DLD1 (cell line): ENCODE data around the gene STAT5A.

Source experiments
- in situ Hi-C: cut with HindIII; loops from 2 replicates; pipeline ENCODE4 v1.10.0; 2017; ENCODE audit warnings: low sequenced_read_pairs

The STAT5A gene

DNA sequence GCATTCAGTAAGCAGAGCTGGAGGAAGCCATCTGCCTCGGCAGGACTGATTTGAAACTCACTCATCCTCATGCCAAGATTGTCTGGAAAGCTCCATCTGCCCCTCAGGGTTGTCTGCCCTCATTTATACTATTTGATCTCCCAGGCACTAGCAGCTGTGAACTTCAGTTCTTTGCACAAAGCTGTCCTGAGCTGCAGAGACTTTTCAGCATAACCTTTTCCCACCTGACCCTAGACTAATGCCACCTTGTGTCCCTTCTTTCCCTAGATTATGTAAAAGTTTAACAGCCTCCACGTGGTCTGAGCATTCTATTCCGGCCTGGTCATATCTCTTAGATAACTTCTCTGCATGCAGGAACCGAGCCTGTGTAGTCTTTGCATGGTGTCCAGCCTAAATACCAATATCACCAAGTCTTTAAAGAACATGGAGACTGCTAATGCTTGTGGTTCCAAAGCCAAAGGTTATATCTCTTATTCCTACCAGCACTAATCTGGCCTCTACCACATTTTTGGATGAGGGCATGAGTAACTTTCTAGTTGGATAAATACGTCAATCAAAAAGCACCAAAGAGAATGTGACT lies 29.1 kb downstream of the STAT5A start:
- in situ Hi-C loops = loop anchor here (25.0 kb wide), 1 partner anchor 195 kb away; no protein-coding TSS in a partner anchor

DNA sequence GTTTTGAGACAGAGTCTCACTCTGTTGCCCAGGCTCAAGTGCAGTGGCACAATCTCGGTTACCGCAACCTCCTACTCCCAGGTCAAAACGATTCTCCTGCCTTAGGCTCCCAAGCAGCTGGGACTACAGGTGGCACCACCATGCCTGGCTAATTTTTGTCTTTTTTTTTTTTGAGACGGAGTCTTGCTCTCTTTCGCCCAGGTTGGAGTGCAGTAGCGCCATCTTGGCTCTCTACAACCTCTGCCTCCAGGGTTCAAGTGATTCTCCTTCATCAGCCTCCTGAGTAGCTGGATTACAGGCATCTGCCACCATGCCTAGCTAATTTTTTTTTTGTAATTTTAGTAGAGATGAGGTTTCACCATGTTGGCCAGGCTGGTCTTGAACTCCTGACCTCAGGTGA lies 29.7 kb downstream of the STAT5A start:
- in situ Hi-C loops = loop anchor here (25.0 kb wide), 1 partner anchor 194 kb away; no protein-coding TSS in a partner anchor

DNA sequence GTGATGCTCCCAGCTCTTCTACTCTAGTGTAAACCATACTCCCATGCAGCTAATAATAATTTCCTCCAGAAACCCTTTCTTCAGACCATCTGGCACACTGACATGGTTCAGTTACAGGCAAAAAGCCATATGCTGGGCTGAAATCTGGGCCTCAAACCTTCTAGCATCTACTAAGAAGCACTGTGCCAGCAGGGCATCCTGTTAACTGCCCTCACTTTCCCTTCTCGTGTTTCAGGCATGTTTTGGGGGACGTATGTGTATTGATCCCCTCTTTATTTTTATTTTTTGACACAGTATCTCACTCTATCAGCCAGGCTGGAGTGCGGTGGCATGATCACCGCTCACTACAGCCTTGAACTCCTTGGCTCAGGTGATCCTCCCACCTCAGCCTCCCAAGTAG lies 33.3 kb downstream of the STAT5A start:
- in situ Hi-C loops = loop anchor here (25.0 kb wide), 1 partner anchor 191 kb away; no protein-coding TSS in a partner anchor

DNA sequence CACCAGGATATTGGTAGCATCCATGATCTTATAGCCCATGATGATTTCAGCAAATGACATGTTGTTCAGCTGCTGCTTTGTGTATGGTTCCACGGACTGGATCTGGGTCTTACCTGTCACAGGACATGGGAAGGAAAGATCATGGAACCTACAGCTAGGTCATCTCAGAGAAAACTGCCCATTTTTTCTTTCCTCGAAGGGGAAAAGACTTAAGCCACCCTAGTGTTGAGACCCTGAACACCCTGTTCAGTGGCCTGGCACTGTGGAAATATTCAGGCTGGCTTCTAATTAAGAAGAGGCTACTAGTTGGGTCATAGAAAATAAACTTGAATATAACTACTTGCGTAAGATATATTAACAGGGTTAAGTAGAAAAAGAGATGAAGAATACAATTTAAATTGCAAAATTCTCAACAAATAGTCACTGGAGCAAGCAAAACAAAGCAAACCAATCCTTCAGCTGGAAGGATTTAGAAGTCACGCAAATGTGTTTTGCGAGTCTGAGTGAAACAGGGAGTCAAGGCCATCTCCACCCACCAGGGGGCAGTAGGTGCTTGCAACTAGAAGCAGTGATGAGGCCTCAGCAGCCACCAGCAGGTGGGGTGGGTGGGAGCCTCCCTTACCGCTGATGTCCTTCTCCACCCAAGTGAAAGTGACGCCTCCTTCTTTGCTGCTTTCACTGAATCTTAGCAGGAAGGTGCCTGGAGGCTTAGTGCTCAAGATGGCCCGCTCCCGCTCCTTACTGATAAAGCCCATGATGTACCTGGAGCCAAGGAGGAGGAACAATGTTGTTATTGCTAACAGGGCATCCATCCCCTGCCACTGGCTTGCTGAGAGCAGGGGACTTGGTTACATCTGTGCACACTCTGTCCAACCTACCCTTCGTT lies 34.3 kb downstream of the STAT5A start:
- in situ Hi-C loops = loop anchor here (25.0 kb wide), 1 partner anchor 190 kb away; no protein-coding TSS in a partner anchor

DNA sequence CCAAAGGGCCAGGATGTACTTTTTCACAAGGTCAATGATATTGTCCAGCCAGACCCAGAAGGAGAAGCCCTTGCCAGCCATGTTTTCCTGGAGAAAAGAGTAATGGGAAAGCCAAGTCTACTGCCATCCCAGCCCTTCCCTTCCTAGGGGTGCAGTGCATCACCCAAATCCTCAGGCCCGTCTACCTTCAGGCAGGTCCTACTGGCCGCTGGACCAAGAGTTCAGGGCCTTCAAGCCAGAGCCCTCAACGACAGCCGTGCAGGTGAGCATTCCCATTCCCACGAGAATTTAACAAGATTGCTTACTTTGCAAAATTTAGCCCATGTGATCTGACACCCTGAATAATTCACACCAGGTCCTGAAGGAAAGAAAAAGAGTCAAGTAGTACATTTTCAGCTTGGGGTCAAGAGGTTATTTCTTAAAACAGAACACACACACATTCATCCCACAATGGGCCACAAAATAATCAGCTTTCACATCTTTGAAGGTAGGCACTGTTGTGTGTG lies 35.0 kb downstream of the STAT5A start:
- in situ Hi-C loops = loop anchor here (25.0 kb wide), 1 partner anchor 189 kb away; no protein-coding TSS in a partner anchor

- in situ Hi-C loops = no loop called here
Observed at GRCh38 chr17:42325026-42325425, 36.7 kb downstream of the STAT5A start.

- in situ Hi-C loops = no loop called here
Observed at GRCh38 chr17:42329025-42329976, 41.0 kb downstream of the STAT5A start.

- in situ Hi-C loops = no loop called here
Observed at GRCh38 chr17:42333053-42333452, 44.8 kb downstream of the STAT5A start.

DNA sequence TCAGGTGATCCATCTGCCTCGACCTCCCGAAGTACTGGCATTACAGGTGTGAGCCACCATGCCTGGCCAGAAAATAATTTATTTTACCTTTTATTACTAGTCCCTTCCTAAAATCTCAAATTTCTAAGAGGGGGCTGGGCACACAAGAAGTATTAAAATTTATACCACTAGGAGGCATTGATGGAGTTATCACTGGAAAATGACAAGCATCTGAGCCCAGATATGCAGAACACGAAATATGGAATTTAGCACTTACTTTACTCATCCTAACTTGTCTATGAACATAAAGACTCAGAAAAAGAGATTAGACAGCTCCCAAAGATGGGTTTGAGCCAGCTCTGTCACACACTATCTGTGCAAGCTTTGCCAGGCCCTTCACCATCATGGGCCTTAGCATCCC lies 46.4 kb downstream of the STAT5A start:
- in situ Hi-C loops = no loop called here

DNA sequence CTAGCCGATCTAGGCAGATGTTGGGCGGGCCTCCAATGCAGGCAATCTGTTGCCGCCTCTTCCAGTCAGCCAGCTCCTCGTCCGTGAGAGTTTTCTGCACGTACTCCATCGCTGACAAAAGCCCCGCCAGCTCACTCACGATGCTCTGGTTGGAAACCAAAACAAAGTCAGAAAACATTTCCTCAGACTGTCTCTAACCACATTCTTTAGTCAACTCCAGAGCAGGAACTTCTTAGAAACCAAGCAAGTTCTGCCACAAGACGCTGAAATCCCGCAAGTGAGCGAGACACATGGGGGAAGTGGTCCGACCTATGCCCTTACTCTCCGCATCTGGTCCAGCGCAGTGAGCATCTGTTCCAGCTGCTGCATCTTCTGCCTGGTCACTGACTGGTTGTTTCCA lies 49.1 kb downstream of the STAT5A start:
- in situ Hi-C loops = no loop called here

- in situ Hi-C loops = no loop called here
Observed at GRCh38 chr17:42338427-42338985, 50.2 kb downstream of the STAT5A start.

GRCh38 chr17:42339221-42339620 lies 50.9 kb downstream of the STAT5A start:
- in situ Hi-C loops = no loop called here

GRCh38 chr17:42340691-42341127 lies 52.4 kb downstream of the STAT5A start:
- in situ Hi-C loops = no loop called here

DNA sequence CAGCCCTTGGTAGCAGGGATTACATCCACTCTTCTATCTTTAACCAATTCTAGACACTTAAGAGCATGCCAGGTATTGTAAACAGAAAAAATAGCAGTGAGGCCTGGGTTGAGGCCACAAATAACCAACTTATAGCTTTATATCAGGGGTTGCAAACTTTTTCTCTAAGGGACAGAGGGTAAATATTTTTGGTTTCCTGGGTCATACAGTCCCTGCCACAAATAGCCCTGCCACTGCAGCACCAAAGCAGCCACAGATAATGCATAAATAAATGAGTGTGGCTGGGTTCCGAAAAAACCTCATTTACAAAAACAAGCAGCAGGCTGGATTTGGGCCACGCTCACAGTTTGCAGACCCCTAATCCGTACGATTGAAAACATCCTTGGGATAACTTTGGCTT lies 53.3 kb downstream of the STAT5A start:
- in situ Hi-C loops = no loop called here

GRCh38 chr17:42342242-42343008 lies 54.1 kb downstream of the STAT5A start:
- in situ Hi-C loops = no loop called here

DNA sequence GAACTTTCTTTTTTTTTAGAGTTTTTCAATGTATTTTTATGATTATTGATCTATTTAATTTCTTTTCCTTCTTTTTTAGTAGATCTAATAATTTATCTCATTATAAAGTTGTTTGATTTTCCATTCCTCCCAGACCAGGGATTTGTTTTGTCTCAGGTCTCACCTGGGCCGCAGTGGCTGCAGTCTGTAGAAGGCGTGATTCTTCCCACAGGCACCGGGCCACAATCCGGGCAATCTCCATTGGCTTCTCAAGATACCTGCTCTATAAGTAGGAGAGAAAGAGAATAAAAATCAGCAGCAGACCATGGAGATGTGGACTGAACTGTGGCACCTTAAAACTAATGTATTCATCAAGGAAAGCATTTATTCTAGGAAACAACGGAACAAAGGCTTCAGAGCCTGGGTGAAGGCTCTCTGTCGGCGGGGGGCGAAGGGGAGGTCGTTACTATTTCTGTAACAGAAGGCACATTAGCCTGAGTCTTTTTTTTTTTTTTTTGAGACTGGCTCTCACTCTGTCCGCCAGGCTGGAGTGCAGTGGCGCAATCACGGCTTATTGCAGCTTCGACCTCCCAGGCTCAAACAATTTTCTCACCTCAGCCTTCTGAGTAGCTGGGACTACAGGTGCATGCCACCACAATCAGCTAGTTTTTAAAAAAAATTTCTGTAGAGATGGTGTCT lies 57.2 kb downstream of the STAT5A start:
- in situ Hi-C loops = no loop called here

DNA sequence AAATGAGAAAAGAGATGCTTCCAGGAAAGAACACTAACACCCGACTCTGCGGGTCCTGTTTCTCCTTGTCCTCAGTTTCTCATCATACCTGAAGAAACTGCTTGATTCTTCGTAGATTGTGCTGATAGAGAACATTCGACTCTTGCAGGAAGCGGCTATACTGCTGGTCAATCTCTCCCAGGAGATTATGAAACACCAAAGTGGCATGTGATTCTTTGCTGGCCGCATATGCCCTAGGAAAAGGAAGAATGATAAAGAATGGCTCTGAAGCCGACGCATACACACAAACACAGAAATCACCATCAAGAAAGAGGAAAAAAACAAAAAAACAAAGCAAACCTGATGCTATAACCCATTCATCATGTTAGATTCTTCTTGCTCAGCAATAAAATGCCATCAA lies 58.2 kb downstream of the STAT5A start:
- in situ Hi-C loops = no loop called here

- in situ Hi-C loops = no loop called here
Observed at GRCh38 chr17:42347198-42347597, 58.9 kb downstream of the STAT5A start.

GRCh38 chr17:42347606-42348005 lies 59.3 kb downstream of the STAT5A start:
- in situ Hi-C loops = no loop called here
